ENCODE data around the gene BORCS5.
"Not testable (repeated sequence)": the region's sequence is repeated elsewhere in the genome, so short reads cannot be mapped to it uniquely, and the experiment has no call there.

BORCS5 gene

GRCh38 chr12:12456637-12457036 lies 99.8 kb downstream of the BORCS5 start:
- DNase-seq (ENCODE audit: low read depth in 1 of 2, low spot score in 1 of 2): no peak

GRCh38 chr12:12460935-12461922 lies 104.4 kb downstream of the BORCS5 start:
- DNase-seq (ENCODE audit: low read depth in 1 of 2, low spot score in 1 of 2): no peak

- DNase-seq (ENCODE audit: low read depth in 1 of 2, low spot score in 1 of 2): no peak
Measured at GRCh38 chr12:12461923-12462315, 105.0 kb downstream of the BORCS5 start.

- DNase-seq (ENCODE audit: low read depth in 1 of 2, low spot score in 1 of 2): no peak
Measured at GRCh38 chr12:12465522-12465921, 108.6 kb downstream of the BORCS5 start.

GRCh38 chr12:12466157-12466556 lies 109.3 kb downstream of the BORCS5 start:
- DNase-seq (ENCODE audit: low read depth in 1 of 2, low spot score in 1 of 2): peak in 1 of 2 donors; percentile 53

- no peak for DNase-seq (ENCODE audit: low read depth in 1 of 2, low spot score in 1 of 2)
Measured at GRCh38 chr12:12467264-12467663, 110.4 kb downstream of the BORCS5 start.

- peak in 1 of 2 donors; percentile 23 for DNase-seq (ENCODE audit: low read depth in 1 of 2, low spot score in 1 of 2)
Measured at GRCh38 chr12:12467688-12468261, 110.9 kb downstream of the BORCS5 start.

- DNase-seq (ENCODE audit: low read depth in 1 of 2, low spot score in 1 of 2): no peak
Measured at GRCh38 chr12:12468575-12468974, 111.7 kb downstream of the BORCS5 start.

- no peak for DNase-seq (ENCODE audit: low read depth in 1 of 2, low spot score in 1 of 2)
Measured at GRCh38 chr12:12469386-12469785, 112.5 kb downstream of the BORCS5 start.

- DNase-seq (ENCODE audit: low read depth in 1 of 2, low spot score in 1 of 2): no peak
Measured at GRCh38 chr12:12470751-12471306, 114.0 kb downstream of the BORCS5 start.

GRCh38 chr12:12471982-12472961 lies 115.4 kb downstream of the BORCS5 start:
- not testable (repeated sequence) for DNase-seq (ENCODE audit: low read depth in 1 of 2, low spot score in 1 of 2)

- DNase-seq (ENCODE audit: low read depth in 1 of 2, low spot score in 1 of 2): no peak
Measured at GRCh38 chr12:12473223-12473622, 116.3 kb downstream of the BORCS5 start.

- no peak for DNase-seq (ENCODE audit: low read depth in 1 of 2, low spot score in 1 of 2)
Measured at GRCh38 chr12:12474471-12474928, 117.6 kb downstream of the BORCS5 start.

GRCh38 chr12:12474931-12475795 lies 118.3 kb downstream of the BORCS5 start:
- DNase-seq (ENCODE audit: low read depth in 1 of 2, low spot score in 1 of 2): peak in 1 of 2 donors; percentile 17

GRCh38 chr12:12476857-12477531 lies 120.1 kb downstream of the BORCS5 start:
- no peak for DNase-seq (ENCODE audit: low read depth in 1 of 2, low spot score in 1 of 2)

- no peak for DNase-seq (ENCODE audit: low read depth in 1 of 2, low spot score in 1 of 2)
Measured at GRCh38 chr12:12477532-12477890, 120.6 kb downstream of the BORCS5 start.

- DNase-seq (ENCODE audit: low read depth in 1 of 2, low spot score in 1 of 2): no peak
Measured at GRCh38 chr12:12480074-12480473, 123.2 kb downstream of the BORCS5 start.

- DNase-seq (ENCODE audit: low read depth in 1 of 2, low spot score in 1 of 2): no peak
Measured at GRCh38 chr12:12481631-12482030, 124.8 kb downstream of the BORCS5 start.

- no peak for DNase-seq (ENCODE audit: low read depth in 1 of 2, low spot score in 1 of 2)
Measured at GRCh38 chr12:12482150-12482761, 125.4 kb downstream of the BORCS5 start.

All from stimulated activated CD4-positive, alpha-beta T cell treated with anti-CD3 and anti-CD28 coated beads, Interleukin-15, amount 100 ng/mL, for 1 hour (primary cell).